Inflammatory macrophage treated with lipopolysaccharide for 4 hours (primary cell): ENCODE results near the gene PRR18.
"Not testable (repeated sequence)": the region's sequence is repeated elsewhere in the genome, so short reads cannot be mapped to it uniquely, and the experiment has no call there.

Source experiments
- DNase-seq: peaks from one replicate; pipeline ENCODE4 v3.0.0-alpha.2; 2020

PRR18 gene, protein sequence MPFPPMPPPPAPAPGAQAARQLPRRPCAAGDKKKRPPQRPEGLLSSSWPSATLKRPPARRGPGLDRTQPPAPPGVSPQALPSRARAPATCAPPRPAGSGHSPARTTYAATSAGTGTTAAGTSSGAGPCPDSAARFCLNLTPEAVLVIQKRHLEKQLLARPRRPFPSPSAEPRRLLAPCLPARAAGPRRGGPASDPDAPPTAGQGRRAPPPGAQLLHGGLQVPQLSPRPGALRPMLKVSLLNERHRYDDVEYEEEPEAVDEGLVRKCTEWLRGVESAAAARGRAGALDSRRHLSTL

DNA sequence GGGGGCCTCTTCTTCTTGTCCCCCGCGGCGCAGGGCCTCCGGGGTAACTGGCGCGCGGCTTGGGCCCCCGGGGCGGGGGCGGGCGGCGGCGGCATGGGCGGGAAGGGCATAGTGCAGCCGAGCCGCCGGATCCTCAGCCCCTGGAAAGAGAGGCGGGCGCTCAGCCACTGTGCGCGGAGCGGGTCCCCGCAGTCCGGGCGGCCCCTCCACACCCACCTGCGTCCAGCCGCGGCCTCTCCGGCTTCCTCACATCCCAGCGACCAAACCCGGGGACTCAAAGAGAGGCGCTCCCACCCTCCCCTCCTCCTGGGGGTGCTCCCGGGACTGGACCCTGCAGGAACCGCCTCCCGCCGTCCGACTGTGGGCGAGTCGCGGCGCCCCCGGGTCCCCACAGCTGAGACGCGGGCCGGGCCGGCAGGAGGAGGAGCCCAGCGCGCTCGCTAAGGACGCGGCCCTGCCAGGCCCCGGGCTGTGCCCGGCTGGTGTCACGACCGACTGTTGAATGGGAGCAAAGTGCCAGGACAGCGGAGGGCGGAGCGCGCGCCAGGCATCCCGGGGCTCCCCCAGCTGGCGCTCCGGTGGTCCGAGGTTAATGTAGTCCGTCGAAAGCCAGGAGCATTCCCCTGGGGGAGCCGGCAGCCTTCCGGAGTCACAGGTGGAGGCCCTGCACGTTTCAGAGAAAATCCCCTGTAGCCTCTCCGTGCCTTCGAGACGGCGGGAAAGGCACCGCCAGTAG lies at the start of gene PRR18:
PRR18 (minus strand) TSS at position 360 of the 736 bp plus-strand sequence; CDS start at position 110, 250 bp downstream.
- DNase-seq, result no peak

DNA sequence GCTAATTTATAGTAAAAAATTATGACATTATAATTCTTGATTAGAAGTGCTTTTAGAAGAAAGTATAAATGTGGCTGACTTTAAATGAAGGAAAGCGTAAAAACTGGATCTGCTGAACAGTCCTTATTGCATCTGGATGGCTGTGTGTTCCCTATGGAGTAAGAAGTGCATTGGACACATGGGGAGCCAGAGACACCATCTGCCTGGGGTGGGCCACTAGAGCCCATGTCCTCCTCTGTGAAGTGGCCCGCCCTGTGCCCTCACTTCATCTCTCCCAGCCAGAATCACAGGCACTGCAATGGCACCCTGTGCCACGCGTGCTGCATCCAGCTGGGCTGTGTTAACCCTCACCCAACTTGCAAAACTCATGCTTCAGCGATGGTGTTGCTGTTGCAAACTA lies 47.4 kb upstream of the PRR18 start:
- DNase-seq, result no peak

DNA sequence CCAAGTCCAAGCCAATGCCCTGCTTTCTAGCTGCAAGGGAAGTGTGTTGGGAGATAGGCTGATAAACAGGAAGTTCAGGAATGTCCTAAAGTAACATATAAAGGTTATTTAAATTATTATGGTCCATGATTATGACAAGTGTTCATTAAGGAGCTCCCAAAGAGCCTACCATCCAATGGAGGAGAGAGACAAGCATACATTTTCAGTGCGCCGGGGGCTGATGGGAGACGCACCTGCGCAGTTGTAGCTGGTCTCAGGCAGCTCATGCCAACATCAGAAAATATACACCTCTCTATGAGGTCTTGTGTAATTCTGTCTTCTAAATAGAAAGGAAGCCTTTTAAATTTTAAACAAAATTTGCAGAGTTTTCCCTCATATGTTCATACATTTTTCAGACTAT lies 46.8 kb upstream of the PRR18 start:
- DNase-seq, result no peak

DNA sequence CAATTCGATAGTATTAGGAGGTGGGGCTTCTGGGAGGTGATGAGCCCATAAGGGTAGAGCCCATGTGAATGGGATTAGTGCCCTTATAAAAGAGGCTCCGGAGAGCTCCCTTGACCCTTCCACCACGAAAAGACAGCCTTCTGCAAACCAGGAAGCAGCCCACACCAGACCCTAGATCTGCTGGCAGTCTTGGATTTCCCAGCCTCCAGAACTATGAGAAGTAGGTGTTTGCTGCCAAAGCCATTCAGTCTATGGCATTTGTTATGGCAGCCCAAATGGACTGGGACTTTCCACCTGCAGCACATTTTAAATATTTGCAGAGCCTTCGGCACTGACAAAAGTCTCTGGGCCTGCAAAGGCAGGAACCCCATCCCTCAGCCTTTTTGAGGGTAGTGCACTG lies 46.0 kb upstream of the PRR18 start:
- DNase-seq, result no peak

DNA sequence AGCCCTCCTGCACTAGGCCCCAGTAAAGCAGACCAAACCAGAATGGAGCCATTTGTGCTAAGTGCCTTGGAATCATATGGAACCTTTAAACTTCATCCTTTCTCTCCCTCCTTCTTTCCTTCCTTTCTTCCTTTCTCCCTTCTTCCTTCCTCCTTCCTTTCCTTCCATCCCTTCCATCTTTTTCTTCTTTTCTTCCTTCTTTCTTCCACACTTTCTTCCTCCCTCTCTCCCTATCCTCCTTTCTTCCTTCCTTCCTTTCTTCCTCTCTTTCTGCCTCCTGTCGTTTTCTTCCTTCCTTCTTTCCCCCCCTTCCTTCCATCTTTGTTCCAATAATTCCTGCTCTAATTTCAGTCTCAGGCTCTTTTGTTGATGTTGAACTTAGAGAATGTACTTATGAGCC lies 45.3 kb upstream of the PRR18 start:
- DNase-seq, result no peak

DNA sequence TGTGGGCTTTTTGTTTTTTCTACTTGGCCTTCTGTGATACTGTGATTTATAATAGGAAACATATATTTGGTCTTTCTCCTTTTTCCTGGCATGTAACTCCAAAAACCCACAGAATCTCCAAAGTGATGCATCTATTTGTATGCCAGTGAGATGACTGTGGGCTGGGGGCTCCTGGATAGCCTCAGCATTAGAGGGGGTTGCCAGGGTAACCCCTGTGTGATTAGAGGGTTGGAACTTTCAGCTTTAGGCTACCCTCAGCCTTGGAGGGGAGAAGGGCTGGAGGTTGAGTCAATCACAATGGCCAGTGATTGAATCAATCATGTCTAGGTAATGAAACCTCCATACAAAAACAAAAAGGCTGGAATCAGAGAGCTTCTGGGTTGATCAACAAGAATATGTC lies 44.7 kb upstream of the PRR18 start:
- DNase-seq, result no peak

DNA sequence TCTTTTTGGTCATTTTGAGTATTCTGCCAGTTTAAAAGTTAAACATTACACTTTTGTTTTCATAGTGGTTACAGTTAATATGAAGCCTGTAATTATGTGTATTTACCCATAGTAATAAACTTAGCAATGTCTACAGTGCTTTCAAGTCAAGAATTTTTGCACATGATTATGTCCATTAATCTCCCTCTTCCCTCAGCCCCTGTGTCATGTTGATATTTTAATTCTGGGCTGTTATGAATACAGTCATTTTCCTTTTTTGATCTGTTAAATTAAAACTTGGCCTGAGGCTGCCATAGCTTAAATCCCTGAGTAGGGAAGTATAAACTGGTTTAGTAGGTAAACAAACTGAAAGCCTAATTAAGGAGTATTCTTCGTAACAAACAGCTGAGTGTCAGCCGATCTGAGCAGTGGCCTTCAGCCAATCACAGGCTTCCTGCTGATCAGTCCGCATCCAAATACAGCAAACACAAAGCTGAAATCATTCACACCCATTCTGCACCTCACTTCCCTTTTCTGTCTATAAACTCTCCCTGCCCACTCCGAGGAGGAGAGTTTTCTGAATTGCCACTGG lies 43.6 kb upstream of the PRR18 start:
- peak; percentile 89 for DNase-seq

DNA sequence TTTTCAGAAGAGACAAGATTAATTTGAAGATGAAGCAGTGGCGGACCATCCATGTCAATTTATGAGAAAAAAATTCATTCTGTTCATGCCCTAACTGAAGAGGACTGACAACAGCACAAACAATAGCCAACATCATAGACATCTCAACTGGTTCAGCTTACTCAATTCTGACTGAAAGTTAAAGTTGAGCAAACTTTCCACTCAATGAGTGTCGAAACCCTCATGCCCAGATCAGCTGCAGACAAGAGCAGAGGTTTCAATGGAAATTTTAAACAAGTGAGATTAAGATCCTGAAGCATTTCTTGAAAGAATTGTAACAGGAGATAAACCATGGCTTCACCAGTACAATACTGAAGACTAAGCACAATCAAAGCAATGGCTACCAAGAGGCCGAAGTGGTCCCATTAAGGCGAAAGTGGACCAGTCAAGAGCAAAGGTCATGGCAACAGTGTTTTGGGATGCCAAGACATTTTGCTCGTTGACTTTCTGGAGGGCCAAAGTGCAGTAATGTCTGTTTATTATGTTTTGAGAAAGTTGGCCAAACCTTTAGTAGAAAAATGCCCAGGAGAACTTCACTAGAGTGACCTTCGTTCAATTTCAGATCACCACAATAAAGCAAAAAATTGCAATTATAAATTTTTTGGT lies 40.2 kb upstream of the PRR18 start:
- DNase-seq, result peak; percentile 76

DNA sequence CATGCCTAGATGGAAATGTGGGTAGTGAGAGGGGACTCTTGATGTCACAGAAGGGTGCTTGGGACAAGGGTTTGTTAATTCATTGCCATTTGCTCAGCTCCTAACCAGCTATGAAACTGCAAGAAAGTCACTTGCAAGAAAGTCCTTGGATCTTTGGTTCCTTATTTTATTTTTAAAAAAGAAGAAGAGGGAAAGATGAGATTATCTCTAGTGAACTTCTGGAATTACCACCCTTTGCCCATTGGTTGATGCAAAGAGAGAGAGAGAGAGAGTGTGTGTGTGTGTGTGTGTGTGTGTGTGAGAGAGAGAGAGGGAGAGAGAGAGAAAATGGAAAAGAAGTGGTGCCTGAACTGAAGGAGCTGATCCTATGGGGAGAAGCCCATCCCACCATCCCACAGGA lies 38.8 kb upstream of the PRR18 start:
- peak; percentile 82 for DNase-seq

DNA sequence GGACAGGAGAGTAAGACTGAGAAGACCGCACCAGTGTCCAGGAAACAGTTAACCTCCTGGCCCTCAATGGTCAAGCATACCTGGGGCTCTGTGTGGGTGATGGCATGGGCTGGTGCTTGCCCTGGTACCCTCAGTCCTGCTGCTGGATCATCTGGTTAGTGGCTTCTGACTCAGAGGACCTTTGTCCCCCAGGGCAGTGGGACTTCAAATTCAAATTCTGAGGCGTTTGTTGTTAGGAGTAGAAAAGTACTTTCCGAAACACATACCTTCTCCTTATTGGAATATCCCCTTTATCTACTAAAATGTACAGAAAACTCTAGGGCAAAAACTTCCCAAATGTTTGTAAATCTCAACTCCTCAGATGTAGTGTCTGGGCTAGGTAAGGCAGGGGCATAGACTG lies 38.3 kb upstream of the PRR18 start:
- DNase-seq, result no peak

DNA sequence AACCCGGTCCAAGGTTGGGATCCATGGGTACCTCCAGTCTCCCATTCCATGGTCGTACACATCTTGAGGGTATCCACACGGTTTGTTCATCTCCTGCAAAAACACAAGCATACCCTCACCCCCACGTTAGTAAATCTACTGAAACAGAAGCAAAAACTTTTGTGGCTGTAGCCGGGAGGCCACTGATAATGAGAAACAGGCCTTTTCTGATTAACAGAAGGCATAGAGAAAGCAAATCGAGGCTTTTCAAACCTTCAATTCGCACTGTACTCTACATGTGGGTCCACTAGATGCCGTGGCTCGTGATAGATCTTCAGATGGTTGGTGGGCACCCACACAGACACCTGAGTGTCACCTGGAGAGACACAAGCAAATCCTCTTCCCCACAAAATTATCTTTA lies 37.5 kb upstream of the PRR18 start:
- not testable (repeated sequence) for DNase-seq

DNA sequence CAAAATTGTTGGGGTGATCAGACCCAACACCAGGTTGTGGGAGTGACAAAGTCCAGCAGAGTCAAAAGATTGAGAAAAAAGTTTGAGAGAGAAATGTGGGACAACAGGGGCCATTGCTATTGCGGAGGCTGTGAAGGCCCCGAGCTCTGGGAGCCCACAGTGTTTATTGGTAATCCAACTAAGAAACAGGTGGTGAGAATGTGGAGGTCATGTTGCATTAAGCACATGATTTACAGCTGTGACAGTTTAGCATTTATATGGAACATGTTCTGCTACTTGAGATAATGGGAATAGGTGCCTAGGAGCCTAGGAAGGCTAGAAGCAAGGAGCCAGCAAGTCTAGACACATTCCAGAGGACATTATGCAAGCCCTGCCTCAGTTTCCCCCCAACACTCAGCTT lies 36.7 kb upstream of the PRR18 start:
- DNase-seq, result not testable (repeated sequence)

DNA sequence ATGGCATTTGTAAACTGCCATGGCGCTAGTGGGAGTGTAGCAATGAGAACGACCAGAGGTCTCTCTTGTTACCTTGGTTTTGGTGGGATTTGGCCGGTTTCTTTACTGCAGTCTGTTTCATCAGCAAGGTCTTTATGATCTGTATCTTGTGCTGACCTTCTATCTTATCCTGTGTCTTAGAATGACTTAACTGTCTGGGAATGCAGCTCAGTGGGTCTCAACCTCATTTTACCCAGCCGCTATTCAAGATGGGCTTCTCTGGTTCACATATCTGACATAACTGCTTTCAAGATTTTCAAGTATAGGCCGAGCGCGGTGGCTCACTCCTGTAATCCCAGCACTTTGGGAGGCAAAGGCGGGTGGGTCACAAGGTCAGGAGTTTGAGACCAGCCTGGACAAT lies 36.0 kb upstream of the PRR18 start:
- DNase-seq, result no peak

DNA sequence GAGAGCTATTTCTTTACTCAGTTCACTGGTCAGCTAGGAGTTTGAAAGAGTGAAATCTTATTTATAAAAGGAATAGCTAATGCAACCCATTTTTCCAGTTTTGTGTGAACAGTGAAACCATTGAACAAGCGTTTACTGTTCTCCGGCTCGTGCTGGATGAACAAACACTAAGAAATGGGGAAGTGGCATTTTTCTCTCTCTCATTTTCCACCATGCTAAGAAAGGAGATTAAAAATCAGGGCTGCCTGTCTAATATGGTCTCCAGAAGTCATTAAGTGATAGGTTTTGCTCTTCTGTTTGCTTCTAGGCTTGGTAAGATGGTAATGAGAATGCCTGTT lies 34.9 kb upstream of the PRR18 start:
- peak; percentile 79 for DNase-seq

DNA sequence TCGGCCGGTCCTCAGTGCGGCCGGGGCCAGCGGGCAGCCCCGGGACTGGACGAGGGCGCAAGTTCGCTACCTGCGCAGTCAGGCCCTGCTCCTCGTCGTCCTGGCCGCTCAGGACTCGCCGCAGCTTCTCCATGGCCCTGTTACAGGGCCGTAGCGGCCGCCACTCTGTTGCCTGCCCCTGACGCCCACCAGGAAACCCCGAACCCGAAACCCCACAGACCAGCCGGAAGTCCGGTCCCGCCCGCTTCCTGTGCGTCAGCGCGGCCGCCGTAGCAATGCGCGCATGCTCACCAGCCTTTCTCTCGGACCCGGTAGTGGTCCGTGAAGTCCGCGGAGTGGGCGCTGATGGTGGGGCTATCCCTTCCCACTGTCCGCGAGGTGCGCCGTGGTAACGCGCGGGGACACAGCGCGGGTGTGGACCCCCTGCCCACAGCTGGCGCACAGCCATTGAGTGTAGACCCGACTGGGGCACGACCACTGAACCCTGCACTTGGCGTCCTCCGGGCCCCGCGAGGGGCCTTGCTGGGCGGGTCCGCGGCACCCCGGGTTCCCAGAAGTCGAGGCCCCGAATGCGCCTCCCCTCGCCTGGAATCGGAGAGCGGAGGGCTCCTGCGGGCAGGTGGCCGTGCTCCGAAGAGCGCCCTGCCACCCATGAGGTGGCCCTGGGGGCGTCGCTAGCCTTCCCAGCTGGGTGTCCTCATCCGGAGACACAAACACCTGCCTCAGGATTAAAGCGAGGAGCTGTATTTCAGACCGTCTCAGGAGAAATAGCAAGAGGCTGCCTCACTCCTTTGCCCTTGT lies 34.4 kb upstream of the PRR18 start, which contains the start of gene SFT2D1:
SFT2D1 (minus strand) TSS at position 197 of the 801 bp plus-strand sequence; CDS start at position 133, 64 bp downstream.
- peak; percentile 94 for DNase-seq

DNA sequence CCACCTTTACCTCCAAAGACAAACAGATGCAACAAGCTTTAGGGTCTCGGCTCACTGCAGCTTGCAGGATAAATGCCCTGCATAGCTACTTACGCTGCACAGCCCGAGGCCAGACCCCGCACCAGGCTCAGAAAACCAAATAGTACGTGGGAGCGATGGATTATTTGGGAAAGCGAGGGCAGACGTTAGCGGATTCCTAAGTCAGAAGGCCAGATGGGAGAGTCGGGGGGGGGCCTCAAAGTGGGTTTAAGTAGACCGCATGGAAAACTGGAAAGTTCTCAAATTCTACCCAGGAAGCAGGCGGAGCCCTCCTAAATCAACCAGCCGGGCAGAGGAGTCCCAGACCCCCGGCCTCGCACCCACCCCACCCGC lies 33.8 kb upstream of the PRR18 start:
- no peak for DNase-seq

DNA sequence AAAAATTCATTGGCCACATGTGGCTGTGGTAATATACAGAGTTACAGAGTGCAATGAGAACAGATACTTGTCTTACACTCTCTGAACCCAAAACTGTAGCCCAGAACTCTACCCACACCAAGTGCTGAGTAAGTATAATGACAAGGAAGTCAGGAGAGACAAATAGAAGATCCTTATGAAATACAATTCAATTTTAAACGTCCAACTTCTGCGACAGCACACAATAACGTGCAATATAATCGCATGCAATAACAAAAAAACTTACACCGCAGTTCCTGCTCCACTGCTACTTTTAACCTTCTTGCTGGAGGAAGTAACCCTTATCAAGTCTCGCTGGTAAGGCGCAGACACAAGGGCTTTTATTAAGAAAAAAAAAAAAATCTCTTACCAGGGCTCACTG lies 33.3 kb upstream of the PRR18 start:
- DNase-seq, result peak; percentile 53

DNA sequence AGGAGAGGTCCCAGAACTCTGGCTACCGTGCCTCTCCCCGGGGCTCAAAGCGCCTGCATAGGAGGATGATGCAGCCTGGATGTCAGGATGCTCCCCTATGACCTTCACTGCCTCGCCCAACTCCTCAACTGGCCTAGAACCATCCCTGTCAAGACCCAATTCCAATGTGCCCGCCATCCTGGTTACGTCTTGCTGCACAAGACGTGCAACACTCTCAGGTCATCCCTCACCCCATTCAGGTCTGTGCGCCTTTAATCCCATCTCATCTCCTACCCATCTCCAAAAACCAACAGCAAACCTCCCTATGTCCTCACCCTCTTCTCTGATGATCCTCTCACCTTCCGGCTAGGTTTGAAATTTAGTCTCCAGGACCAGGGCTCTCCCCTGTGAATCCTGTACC lies 30.7 kb upstream of the PRR18 start:
- no peak for DNase-seq

DNA sequence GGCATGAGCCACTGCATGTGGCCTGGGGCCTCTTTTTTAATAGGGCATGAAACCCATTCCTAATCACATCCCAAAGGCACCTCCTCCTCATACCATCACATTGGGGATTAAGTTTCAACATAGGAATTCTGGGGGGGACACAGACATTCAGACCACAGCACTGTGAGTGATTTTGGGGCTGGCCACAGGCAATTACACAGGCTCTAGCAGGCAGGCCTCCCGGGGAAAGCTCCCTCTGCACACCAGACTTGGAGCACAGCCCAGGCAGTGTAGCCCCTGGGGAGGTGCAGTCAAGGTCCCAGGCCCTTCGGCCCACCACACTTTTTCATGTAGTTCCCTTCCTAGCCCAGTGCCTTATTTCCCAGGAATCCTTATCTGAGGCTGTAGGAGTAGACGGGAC lies 28.7 kb upstream of the PRR18 start:
- DNase-seq, result no peak

DNA sequence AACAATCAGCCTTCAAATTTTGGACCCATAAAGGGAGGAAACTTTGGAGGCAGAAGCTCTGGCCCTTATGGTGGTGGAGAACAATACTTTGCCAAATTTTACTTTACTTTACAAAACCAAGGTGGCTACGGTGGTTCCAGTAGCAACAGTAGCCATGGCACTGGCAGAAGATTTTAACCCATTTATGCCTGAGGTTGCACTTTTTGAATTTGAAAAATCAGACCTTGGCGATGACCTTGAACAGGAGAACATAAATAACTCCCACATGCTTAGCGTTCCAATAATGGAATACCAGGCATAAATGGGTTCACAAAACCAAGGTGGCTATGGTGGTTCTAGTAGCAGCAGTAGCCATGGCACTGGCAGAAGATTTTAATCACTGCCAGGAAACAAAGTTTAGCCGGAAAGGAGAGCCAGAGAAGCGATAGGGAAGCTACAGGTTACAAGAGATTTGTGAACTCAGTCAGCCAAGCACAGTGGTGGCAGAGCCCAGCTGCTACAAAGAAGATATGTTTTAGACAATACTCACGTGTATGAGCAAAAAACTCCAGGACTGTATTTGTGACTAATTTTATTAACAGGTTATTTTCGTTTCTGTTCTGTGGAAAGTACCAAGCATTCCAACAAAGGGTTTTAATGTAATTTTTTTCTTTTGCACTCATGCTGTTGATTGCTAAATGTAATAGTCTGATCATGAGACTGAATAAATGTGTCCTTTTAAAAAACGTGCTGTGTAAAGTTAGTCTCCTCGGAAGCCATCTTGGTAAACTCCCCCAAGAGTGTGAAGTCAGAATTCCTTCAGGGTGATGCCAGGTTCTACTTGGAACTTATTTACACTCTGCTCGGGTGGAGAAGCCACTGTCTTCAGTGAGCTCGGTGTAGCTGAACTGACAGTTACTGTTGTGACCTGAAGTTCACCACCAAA lies 27.4 kb upstream of the PRR18 start:
- no peak for DNase-seq

DNA sequence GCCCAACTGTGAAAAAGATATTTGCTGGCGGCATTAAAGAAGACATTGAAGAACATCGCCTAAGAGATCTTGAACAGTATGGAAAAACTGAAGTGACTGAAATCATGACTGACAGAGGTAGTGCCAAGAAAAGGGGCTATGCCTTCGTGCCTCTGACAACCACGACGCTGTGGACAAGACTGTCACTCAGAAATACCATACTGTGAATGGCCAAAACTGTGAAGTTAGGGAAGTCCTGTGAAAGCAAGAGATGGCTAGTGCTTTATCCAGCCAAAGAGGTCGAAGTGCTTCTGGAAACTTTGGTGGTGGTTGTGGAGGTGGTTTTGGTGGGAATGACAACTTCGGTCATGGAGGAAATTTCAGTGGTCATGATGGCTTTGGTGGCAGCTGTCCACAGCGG lies 26.7 kb upstream of the PRR18 start:
- DNase-seq, result no peak
